ENCODE measurements around the gene S100G. TPM values are rescaled to one million over a fixed set of nuclear protein-coding genes. Genes with fewer than 3 reads are reported as not detected.

S100G gene
- total RNA-seq, 1 donor from 2014 or later, result not detected

GRCh38 chrX:16646366-16647138 lies 3.4 kb upstream of the S100G start:
- DNase-seq (ENCODE audit: low read depth in 2 of 2), result no peak

DNA sequence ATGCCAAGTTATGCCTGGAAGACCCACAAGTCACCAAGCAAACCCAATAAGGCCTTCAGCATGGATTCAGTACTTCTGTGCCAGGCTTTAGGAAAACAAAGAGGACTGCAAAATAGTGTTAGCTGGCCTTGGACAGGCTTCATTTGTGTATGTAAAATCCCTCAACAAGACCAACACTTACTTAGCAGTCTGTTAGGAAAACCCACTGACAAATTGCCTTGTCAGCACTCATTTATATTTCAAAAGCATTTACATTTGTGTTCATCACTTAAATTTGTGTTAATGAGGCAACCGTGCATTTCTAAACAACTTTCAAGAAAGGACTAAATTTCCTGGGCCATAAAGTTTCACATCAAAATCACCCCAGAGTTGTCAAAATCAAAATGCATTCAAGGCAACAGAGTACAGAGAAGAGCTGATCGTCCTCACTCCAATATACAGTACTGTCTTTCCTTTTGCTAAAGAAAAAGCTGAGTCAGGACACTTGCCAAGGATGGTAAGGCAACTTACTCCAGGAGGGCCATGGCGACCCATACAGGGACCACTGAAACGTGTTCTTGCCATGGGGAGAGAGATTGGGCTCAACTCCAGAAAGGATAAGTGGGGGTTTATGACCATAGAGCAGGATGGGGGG lies 1.6 kb downstream of the S100G start:
- no peak for DNase-seq (ENCODE audit: low read depth in 2 of 2)

GRCh38 chrX:16653424-16653823 lies 3.5 kb downstream of the S100G start:
- DNase-seq (ENCODE audit: low read depth in 2 of 2), result no peak

DNA sequence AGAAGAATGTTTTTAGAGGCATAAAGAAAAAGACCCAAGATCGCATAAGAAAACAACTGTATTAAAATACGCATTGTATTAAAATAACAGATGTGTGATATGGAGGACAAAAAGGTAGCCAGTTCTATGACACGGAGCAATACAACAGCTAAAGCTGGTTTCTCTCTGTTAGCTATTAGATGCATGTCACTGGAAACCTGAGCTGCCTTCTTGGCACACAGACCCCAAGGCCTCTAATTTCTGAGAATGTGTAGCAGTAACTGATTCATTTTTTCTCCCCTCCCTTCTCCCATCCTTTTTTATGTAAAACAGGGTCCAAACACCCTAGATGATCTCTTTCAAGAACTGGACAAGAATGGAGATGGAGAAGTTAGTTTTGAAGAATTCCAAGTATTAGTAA lies 4.1 kb downstream of the S100G start:
- no peak for DNase-seq (ENCODE audit: low read depth in 2 of 2)

- DNase-seq (ENCODE audit: low read depth in 2 of 2), result peak; percentile 17 to 70
Observed at GRCh38 chrX:16658284-16658683, 8.3 kb downstream of the S100G start.

GRCh38 chrX:16659321-16659720 lies 9.4 kb downstream of the S100G start:
- DNase-seq (ENCODE audit: low read depth in 2 of 2), result no peak

GRCh38 chrX:16661495-16661894 lies 11.5 kb downstream of the S100G start:
- no peak for DNase-seq (ENCODE audit: low read depth in 2 of 2)

DNA sequence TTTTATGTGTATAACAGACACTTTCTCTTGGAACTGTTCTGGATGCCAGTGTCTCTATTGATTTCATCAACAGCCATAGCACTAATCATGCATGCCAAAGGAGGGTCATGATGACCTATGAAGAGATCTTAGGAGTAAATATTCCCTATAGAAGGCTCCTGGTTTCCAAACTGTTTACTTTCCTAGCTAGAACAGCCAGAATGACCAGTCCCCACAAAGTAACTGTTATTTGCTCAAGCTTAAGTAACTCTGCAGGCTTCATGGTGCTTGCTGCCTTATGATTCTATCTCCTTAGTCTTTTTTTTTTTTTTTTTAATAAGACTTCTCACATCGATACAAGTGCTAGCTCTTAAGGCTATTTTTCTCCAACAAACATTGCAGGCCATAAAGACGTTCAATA lies 12.4 kb downstream of the S100G start:
- DNase-seq (ENCODE audit: low read depth in 2 of 2), result no peak

- peak; percentile 21 to 37 for DNase-seq (ENCODE audit: low read depth in 2 of 2)
Observed at GRCh38 chrX:16664074-16664473, 14.1 kb downstream of the S100G start.

GRCh38 chrX:16664626-16665025 lies 14.7 kb downstream of the S100G start:
- peak in 1 of 2 donors; percentile 9 for DNase-seq (ENCODE audit: low read depth in 2 of 2)

DNA sequence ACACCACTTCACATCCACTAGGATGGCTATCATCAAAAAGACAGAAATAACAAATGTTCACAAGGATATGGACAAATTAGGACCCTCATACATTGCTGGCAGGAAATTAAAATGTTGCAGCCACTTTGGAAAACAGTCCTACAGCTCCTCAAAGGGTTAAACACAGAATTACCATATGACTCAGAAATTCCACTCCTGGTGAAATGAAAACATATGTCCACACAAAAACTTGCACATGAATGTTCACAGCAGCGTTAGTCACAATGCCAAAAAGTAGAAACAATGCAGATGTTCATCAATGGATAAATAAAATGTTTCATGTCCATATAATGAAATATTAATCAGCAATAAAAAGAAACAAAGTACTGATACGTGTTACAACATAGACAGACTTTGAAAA lies 15.1 kb downstream of the S100G start:
- DNase-seq (ENCODE audit: low read depth in 2 of 2), result peak; percentile 20 to 49

- DNase-seq (ENCODE audit: low read depth in 2 of 2), result peak; percentile 49 to 73
Observed at GRCh38 chrX:16666541-16666940, 16.6 kb downstream of the S100G start.

DNA sequence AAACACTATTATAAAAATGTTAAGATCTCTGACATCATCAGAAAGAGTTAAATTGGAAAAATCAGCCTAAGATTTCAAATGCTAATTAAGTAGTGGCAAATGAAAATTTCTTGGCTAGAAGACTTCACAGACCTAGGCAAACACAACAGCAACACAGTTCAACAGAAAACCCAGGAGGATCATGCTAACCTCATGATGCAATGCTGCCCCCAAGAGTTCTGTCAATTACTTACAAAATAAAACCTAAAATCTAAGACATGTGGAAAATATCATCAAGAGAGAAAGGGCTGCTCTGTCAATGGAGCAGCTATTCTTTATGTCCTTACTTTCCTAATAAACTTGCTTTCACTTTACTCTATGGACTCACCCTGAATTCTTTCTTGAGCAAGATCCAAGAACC lies 21.0 kb downstream of the S100G start:
- peak; percentile 66 to 72 for DNase-seq (ENCODE audit: low read depth in 2 of 2)

DNA sequence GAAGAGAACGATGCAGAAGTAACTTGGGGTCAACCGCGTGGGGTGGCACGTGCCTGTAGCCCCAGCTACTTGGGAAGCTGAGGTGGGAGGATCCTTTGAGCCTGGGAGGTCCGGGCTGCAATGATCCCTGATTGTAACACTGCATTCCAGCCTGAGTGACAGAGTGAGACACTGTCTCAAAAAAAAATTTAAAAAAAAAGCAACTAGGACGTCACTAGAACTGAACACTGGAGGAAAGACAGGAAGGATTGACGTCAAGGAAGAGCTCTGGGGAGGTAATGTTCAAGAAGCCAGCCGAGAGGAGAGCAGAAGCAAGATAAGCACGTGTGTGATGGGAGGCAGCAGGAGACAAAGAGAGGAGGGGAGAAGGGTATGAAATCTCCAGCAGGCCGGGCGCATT lies 28.7 kb downstream of the S100G start:
- DNase-seq (ENCODE audit: low read depth in 2 of 2), result peak in 1 of 2 donors; percentile 49

DNA sequence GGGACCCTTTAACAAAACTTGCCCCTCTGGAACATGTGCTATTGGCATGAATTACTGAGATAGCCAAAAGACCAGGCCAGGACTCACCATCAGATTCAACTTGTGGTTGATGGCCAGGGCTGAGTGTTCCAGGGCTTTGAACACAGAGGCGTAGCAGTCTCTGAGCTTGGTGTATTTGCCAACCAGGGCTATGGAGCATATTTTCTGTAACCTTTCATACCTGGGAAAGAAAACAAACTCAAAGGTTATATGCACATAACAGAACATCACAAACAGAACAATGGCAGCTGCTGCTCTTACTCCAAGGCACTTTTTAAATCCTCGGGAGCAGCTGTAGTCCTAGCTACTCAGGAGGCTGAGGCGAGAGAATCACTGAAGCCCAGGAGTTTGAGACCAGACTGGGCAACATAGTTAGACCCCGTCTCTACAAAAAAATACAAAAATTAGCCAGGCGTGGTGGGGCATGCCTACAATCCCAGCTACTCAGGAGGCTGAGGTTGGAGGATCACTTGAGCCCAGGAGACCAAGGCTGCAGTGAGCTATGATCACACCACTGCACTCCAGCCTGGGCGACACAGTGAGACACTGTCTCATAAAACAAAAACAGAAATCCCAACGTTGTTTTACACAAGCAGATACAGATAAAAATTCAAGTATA lies 33.2 kb downstream of the S100G start:
- no peak for DNase-seq (ENCODE audit: low read depth in 2 of 2)

DNA sequence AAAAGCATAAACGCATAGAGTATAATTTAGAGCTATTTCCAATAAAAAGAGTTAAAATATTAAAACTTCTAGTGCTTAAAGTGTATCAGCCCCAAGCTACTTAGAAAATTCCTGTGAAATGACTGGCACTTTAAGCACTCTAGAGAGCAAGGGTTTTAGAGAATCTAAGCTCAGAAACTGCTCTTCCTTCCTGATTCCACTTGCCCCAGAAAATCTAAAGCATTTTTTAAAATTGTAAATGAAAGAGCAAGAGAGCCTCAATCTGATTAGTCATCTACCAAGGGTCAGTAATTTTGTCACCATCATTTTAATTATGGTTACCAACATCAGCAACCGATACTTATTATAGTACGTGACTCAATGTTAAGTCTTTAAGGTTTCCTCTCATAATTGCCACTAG lies 37.6 kb downstream of the S100G start:
- DNase-seq (ENCODE audit: low read depth in 2 of 2), result no peak

- peak; percentile 59 to 76 for DNase-seq (ENCODE audit: low read depth in 2 of 2)
Observed at GRCh38 chrX:16695079-16695676, 45.2 kb downstream of the S100G start.

- no peak for DNase-seq (ENCODE audit: low read depth in 2 of 2)
Observed at GRCh38 chrX:16696956-16697355, 47.0 kb downstream of the S100G start.

DNA sequence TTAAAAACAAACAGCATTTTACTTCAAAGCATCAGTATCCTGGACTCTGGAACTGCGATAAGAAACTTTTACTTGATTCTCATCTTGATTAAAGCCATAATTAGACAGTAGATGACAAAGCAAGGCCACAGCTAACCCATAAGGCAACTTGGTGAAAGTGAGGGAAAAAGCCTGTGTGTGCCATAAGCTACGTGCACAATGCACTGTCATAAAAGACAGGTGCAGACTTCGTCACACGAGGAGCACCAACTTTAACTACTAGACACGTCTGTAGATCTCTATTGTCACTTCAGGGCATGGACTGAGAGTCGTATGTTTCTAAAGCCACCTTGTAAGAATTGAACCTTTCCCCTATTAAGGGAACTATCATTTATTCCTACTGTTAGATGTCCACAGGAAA lies 49.4 kb downstream of the S100G start:
- DNase-seq (ENCODE audit: low read depth in 2 of 2), result no peak

DNA sequence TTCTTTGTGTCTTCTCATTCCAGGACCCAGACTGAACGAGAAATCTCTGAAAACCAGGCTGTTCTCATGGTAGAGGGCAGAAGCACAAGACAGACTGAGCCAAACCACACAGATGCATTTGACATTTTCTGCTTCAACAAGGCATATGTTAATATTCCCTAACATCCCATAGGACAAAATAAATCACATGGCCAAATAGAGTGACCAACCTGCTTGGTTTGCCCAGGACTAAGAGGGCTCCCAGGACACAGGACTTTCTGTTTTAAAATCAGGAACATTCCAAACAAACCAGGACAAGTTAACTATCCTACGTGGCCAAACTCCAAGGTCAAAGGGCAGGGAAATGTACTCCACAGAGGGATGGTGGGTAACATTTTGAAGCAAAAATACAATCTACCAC lies 50.8 kb downstream of the S100G start:
- DNase-seq (ENCODE audit: low read depth in 2 of 2), result no peak

DNA sequence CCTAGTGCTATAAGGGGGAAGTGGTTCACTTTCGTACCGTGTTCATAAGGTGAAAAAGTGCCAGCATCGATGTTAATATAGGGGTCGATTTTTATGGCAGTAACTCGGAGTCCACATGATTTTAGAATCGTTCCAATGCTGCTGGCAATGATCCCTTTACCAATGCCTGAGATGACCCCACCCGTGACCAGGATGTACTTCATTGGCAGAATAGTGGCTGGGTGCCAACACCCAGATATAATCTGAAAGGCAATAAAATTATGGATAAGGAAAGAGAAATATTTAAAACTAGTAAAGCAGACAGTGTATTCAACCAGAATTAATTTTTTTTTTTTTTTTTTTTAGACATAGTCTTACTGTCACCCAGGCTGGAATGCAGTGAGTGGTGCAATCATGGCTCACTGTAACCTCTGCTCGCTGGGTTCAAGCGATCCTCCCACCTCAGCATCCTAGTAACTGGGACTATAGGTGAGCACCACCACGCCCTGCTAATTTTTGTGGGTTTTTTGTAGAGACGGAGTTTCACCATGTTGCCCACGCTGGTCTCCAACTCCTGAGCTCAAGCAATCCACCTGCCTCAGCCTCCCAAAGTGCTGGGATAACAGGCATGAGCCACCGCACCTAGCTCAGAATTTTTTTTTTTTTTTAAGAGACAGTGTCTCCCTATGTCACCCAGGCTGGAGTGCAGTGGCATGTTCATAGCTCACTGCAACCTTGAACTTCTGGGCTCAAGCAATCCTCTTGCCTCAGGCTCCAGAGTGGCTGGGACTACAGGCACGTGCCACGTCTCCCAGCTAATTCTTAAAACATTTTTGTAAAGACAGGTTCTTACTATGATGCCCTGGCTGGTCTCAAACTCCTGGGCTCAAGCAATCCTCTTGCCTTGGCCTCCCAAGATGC lies 53.0 kb downstream of the S100G start:
- no peak for DNase-seq (ENCODE audit: low read depth in 2 of 2)
